ENCODE results near the gene C5orf24. TPM values are rescaled to one million over a fixed set of nuclear protein-coding genes. Genes with fewer than 3 reads are reported as not detected.
"Not testable (repeated sequence)": the region's sequence is repeated elsewhere in the genome, so short reads cannot be mapped to it uniquely, and the experiment has no call there.

Gene C5orf24
- polyA plus RNA-seq, 1 donor: 119 TPM

DNA sequence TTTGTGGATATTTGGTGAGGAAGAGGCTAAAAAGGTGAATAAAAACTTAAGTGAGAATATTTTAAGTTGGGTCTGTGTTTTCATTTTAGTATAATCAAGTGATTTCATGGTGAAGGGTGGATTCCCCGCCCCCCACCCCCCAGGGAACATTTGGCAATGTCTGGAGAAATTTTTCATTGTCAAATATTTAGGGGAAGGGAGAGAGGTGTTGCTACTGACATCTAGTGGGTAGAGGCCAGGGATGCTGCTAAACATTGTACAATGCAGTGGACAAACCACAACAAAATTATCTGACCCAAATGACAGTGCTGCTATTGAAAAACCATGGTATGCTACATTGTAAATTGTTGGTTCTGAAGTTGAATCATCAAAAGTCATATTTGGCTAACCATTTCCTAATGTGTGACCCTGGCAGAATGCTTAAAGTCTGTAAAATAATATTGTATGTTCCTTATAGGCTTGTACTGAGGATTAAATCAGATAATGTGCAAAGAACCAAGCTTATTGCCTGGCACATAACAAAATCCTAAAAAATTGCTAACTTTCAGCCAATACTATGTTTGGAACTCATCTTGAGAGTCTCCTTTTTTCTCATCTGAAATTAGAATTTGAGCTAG lies 5.6 kb downstream of the C5orf24 start:
- no peak for DNase-seq

DNA sequence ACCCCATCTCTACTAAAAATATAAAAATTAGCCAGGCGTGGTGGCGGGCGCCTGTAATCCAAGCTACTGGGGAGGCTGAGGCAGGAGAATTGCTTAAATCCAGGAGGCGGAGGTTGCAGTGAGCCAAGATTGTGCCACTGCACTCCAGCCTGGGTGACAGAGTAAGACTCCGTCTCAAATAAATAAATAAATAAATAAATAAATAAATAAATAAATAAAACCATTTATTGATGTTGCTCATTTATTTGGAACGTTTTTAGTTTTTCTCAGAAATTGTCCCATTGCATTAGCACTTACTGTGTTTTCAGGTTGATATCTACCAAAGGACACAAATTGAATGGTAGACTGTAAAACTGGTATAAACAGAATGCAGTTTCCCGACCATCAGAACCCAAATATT lies 10.7 kb downstream of the C5orf24 start:
- DNase-seq: not testable (repeated sequence)

- DNase-seq: no peak
Observed at GRCh38 chr5:134857401-134857800, 11.6 kb downstream of the C5orf24 start.

- DNase-seq: no peak
Observed at GRCh38 chr5:134864707-134865106, 18.9 kb downstream of the C5orf24 start.

DNA sequence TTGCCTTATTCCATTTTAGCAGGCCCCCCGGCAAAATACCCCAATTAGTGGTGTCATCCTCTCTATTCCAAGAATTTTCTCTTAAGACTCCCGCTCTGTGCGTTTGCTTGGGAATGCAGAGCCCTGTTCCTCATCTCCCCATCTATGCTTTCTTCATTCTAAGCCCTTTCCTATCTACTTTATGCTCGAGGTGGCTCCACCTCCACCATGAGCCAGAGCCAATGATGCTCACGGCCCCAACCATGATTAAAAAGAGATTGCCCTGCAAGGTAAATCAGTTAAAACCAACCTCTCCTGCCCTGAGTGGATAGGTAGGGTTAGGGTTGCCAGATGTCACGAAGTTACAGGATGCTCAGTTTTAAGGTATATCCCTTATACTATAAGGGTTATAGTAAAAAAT lies 27.7 kb downstream of the C5orf24 start:
- no peak for DNase-seq

- DNase-seq: peak; percentile 89
Observed at GRCh38 chr5:134873987-134874830, 28.4 kb downstream of the C5orf24 start, which contains the start of gene TXNDC15. Gene TXNDC15 (plus strand): TSS chr5:134874371. CDS start chr5:134874428, 57 bp downstream.

- DNase-seq: peak; percentile 44
Observed at GRCh38 chr5:134874831-134875655, 29.3 kb downstream of the C5orf24 start.

GRCh38 chr5:134877159-134877558 lies 31.4 kb downstream of the C5orf24 start:
- DNase-seq: no peak

- DNase-seq: no peak
Observed at GRCh38 chr5:134878403-134878802, 32.6 kb downstream of the C5orf24 start.

GRCh38 chr5:134879456-134879855 lies 33.7 kb downstream of the C5orf24 start:
- DNase-seq: no peak

DNA sequence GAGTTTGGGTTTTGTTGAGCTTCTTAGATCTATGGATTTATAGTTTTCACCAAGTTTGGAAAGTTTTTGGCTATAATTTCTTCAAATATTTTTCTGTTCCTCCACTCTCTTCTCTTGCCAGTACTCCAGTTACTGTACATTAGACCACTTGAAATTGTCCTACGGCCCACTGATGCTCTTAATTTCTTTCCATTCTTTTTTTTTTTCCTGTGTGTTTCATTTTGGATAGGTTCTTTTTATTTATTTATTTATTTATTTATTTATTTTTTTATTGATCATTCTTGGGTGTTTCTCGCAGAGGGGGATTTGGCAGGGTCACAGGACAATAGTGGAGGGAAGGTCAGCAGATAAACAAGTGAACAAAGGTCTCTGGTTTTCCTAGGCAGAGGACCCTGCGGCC lies 35.2 kb downstream of the C5orf24 start:
- not testable (repeated sequence) for DNase-seq

- not testable (repeated sequence) for DNase-seq
Observed at GRCh38 chr5:134881711-134882110, 35.9 kb downstream of the C5orf24 start.

DNA sequence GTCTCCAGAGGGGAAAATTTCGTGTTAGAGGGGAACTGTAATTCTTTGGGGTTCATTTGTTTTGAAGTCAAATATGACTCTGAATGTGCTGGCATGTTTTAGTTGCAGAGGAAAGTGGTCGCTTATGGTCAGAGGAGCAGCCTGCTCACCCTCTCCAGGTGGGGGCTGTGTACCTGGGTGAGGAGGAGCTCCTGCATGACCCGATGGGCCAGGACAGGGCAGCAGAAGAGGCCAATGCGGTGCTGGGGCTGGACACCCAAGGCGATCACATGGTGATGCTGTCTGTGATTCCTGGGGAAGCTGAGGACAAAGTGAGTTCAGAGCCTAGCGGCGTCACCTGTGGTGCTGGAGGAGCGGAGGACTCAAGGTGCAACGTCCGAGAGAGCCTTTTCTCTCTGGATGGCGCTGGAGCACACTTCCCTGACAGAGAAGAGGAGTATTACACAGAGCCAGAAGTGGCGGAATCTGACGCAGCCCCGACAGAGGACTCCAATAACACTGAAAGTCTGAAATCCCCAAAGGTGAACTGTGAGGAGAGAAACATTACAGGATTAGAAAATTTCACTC lies 41.9 kb downstream of the C5orf24 start:
- DNase-seq: no peak

DNA sequence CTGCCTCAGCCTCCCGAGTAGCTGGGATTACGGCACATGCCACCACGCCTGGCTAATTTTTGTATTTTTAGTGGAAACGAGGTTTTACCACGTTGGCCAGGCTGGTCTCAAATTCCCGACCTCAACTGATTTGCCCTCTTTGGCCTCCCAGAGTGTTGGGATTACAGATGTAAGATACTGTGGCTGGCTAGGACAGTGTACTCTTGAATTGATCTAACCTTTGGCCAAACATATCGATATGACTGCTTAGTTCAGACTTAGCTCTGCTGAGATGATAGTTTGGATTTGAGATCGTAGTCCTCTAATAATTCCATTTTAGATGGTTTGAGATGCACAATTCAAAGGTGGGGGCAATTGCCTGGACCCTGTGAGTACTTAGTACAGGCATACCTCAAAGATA lies 43.6 kb downstream of the C5orf24 start:
- no peak for DNase-seq

DNA sequence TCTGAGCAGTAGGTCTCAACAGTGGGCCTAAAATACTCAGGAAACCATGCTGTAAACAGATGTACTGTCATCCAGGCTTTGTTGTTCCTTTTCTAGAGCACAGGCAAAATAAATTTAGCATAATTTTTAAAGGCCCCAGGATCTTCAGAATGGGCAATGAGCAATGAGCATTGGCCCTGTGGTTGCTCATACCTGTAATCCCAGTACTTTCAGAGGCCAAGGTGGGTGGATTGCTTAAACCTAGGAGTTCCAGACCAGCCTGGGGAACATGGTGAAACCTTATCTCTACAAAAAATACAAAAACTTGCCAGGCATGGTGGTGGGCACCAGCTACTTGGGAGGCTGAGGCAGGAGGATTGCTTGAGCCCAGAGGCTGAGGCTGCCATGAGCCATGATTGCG lies 45.7 kb downstream of the C5orf24 start:
- no peak for DNase-seq

GRCh38 chr5:134892282-134892681 lies 46.5 kb downstream of the C5orf24 start:
- DNase-seq: no peak

DNA sequence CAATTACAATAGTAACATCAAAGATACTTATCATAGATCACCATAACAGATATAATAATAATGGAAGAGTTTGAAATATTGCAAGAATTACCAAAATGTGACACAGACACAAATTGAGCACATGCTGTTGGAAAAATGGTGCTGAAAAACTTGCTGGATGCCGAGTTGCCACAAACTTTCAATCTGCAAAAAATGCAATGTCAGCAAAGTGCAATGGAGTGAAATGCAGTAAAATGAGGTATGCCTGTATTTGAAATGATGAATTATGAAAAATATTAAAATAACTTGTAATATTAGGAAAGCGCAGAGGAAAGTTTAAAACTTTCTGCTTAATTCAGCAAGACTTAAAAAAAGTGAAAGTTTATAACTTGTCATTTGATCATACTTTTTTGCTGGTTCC lies 47.2 kb downstream of the C5orf24 start:
- DNase-seq: no peak

DNA sequence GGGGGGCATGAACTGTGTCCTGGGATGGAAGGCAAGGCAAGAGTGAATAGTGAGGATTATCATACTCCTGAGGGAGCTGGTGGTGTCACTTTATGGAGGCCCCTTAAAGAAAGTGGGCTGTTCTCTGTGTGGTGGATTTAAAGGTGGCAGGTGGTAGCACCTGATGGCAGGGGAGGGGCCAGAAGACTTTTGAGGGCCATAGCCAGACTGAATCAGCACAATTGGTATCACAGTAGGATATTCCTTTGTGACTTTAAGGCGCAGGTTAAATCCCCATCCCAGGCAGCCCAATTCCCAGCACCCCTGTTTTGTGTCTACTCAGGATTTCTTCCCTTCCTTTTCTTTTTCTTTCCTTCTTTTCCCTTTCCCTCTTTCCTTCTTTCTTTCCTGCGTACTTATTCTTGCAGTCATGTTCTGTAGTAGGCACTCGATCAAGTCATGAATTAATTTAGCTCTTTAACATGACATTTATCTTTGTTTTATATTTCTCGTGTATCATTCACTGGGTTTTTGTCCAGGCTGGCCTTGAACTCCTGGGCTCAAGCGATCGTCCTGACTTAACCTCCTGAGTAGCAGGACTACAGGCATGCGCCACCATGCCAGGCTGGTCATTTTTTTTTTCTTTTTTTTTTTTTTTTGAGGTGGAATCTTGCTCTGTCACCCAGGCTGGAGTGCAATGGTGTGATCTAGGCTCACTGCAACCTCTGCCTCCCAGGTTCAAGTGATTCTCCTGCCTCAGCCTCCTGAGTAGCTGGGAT lies 48.2 kb downstream of the C5orf24 start:
- DNase-seq: no peak

- no peak for DNase-seq
Observed at GRCh38 chr5:134902071-134902801, 56.5 kb downstream of the C5orf24 start.

- peak; percentile 90 for DNase-seq
Observed at GRCh38 chr5:134904610-134905245, 59.0 kb downstream of the C5orf24 start, which contains the start of gene PCBD2. Gene PCBD2 (plus strand): TSS chr5:134905131. CDS start chr5:134905140, 9 bp downstream.
